ENCODE results near the gene SIGLEC6.

GRCh38 chr19:51469629-51470028 lies 61.8 kb downstream of the SIGLEC6 start:
- TF ChIP-seq POLR2A (IDR thresholded peaks at IDR 0.05): no peak
- TF ChIP-seq, protein P1, sequence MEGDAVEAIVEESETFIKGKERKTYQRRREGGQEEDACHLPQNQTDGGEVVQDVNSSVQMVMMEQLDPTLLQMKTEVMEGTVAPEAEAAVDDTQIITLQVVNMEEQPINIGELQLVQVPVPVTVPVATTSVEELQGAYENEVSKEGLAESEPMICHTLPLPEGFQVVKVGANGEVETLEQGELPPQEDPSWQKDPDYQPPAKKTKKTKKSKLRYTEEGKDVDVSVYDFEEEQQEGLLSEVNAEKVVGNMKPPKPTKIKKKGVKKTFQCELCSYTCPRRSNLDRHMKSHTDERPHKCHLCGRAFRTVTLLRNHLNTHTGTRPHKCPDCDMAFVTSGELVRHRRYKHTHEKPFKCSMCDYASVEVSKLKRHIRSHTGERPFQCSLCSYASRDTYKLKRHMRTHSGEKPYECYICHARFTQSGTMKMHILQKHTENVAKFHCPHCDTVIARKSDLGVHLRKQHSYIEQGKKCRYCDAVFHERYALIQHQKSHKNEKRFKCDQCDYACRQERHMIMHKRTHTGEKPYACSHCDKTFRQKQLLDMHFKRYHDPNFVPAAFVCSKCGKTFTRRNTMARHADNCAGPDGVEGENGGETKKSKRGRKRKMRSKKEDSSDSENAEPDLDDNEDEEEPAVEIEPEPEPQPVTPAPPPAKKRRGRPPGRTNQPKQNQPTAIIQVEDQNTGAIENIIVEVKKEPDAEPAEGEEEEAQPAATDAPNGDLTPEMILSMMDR (IDR thresholded peaks at IDR 0.05): no peak

All from testis (tissue), 2 donors.